CD4-positive, alpha-beta T cell treated with Interleukin-2 at 100 ng/mL for 4 hours (primary cell): ENCODE data around the gene TMED4.
"Not testable (repeated sequence)": the region's sequence is repeated elsewhere in the genome, so short reads cannot be mapped to it uniquely, and the experiment has no call there.

Experiments used
- DNase-seq: peaks from one replicate; pipeline ENCODE4 v3.0.0-alpha.2; 2020; ENCODE audit warnings: low spot score

The TMED4 gene

GRCh38 chr7:44607141-44608068, 25.4 kb upstream of the TMED4 start:
- no peak for DNase-seq

- DNase-seq: peak; percentile 99
Observed at GRCh38 chr7:44606341-44607140, 24.5 kb upstream of the TMED4 start, which contains the start of gene OGDH. TSS of gene OGDH (plus strand) at chr7:44606627. CDS start at chr7:44624344, 17,717 bp downstream.

DNA sequence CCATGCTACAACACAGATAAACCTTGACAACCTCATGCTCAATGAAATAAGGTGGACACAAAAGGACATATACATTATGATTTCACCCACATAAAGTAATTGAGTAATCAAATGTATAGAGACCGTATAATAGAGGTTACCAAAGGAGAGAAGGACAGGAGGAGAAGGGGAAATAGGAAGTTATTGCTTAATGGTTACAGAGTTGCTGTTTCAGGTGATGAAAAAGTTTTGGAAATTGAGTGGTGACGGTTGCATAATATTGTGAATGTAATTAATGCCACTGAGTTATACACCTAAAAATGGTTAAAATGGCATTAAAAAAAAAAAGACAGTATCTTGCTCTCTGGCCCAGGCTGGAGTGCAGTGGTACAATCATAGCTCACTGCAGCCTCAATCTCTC, 22.9 kb upstream of the TMED4 start:
- DNase-seq: no peak

DNA sequence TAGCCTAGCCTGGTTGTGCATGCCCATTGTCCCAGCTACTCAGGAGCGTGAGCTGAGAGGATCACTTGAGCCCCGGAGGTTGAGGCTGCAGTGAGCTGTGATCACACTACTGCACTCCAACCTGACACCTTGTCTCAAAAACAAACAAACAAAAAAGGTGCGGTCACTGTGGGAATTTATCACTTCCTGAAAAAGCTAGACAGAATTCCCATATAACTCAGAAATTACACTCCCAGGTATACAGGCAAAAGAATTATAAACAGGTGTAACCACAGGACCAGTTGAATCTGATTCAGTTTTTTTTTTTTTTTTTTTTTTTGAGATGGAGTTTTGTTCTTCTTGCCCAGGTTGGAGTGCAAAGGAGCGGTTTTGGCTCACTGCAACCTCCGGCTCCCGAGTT, 21.2 kb upstream of the TMED4 start:
- no peak for DNase-seq

DNA sequence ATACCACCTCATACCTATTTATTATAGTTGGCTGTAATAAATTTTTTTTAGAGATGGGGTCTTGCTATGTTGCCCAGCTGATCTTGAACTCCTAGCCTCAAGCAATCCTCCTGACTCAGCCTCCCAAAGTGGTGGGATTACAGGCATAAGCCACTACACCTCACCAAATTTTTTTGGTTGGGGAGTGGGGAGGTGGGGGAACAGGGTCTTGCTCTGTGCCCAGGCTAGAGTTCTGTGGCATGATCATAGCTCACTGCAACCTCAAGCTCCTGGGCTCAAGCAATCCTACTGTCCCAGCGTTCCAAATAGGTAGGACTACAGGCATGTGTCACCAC, 20.5 kb upstream of the TMED4 start:
- DNase-seq: no peak

DNA sequence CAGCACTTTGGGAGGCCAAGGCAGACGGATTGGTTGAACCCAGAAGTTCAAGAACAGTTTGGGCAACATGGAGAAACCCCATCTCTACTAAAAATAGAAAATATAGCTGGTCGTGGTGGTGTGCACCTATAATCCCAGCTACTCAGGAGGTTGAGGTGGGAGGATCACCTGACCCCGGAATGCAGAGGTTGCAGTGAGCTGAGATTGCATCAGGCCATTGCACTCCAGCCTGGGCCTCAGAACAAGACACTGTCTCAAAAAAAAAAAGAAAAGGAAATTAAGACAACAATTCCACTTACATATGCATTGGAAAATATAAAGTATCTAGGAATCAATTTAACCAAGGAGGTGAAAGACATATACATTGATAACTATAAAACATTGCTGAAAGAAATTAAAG, 17.2 kb upstream of the TMED4 start:
- no peak for DNase-seq

- not testable (repeated sequence) for DNase-seq
Observed at GRCh38 chr7:44597181-44597580, 15.2 kb upstream of the TMED4 start.

DNA sequence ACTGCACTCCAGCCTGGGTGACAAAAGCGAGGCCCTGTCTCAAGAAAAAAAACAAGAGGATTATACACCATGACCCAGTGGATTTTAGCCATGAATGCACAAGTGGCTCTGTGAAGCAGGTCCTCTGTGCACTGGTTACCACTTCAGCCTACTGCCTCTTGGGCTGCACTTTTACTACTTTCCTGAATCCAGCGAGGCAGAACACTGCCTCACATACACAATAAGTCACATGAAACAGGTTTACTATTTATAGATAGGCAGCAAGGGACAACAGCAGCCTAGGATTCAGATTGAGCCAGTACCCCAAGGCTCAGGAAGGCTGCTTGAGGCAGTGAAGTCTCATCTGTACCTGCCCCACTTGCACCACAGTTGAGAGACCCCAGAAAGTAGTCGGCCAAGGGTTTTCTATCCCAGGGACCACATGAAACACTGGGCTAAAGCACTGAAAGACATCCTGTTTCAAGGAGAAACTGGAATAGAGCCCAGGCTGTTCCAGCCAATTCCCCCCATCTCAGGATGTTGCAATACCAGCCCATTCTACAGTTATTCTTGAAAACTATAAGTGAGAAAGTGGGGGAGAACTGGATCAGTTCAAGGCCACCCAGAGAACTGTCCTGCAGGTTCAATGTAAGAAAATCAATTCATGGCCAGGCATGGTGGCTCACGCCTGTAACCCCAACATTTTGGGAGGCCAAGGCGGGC, 14.1 kb upstream of the TMED4 start:
- no peak for DNase-seq

- DNase-seq: no peak
Observed at GRCh38 chr7:44590910-44591309, 8.9 kb upstream of the TMED4 start.

GRCh38 chr7:44587843-44588711, 6.0 kb upstream of the TMED4 start:
- peak; percentile 77 for DNase-seq

GRCh38 chr7:44583146-44583865, 1.3 kb upstream of the TMED4 start:
- DNase-seq: no peak

- peak; percentile 49 for DNase-seq
Observed at GRCh38 chr7:44580945-44581878, 819 bp downstream of the TMED4 start.

- DNase-seq: no peak
Observed at GRCh38 chr7:44576228-44576627, 5.8 kb downstream of the TMED4 start.

DNA sequence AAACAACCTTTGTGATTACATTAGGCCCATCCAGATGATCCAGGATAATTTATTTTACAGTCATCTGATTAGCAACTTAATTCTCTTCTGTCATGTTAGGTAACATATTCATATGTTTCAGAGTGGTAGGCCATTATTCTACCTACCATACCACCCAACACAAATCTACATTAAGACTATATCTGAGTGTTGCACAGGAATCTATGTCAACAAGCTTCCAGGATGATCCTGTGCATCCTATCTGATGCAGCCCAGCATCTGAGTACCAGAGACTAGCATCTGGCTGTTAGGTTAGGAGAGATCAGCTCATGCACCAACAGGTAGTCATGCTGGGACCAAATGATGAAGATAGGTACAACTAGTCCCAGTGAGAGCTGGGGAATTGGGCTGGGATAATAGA, 7.0 kb downstream of the TMED4 start:
- no peak for DNase-seq

GRCh38 chr7:44574287-44574872, 7.7 kb downstream of the TMED4 start:
- no peak for DNase-seq

DNA sequence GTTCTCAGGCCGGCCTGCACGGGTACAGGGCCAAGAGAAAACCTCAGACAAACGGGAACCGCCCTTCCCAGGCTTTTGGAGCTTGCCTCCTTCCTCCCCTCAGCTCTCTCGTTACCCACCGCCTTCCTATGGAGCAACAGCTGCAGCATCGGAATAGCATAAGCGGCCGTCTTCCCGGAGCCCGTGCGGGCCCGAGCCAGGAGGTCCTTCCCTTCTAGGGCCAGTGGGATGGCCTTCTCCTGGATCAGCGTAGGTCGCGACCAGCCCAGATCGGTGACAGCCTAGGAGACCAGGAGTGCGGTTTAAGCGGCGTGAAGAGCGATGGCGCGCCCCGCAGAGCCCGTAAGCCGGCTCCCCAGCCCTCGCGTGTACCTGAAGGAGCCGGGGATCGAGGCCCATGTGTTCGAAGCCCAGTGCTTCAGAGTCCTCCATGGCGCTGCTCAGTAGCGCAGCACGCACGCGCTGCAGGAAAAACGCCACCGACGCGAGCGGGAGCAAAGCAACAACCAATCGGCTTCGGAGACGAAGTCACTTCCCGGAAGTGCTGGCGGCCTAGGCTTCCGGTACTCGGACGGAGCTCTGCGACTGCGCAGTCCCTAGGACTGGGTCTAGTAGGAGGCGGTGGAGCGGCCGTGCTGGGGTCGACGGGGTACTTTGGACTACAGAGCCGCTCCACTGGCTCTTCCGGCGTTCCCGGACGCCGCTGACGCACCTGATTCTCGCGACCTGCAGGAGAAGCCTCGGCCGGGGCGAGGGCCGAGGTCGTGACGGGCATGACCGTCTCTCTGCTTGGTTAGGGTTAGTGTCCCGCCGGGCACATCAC, 8.4 kb downstream of the TMED4 start, which contains the start of gene DDX56:
Gene DDX56, minus strand, starts transcription at position 445 of the 823 bp plus-strand sequence. Its CDS starts 13 bp downstream, at position 432.
- peak; percentile 93 for DNase-seq

GRCh38 chr7:44572771-44573170, 9.3 kb downstream of the TMED4 start:
- DNase-seq: no peak

- no peak for DNase-seq
Observed at GRCh38 chr7:44569959-44570358, 12.1 kb downstream of the TMED4 start.
